ENCODE results near the gene ENPP5.

Gene ENPP5

GRCh38 chr6:46118157-46118556 is 52.6 kb downstream of the ENPP5 start:
- Histone ChIP-seq H3K27ac (ENCODE audit: low read depth in 2 of 2, low read length in 2 of 2) (no peak overlapping the region), H3K27me3 (ENCODE audit: control insufficient read depth in 2 of 2, insufficient read depth in 2 of 2, low read length in 2 of 2) (no peaks in the 10 kb centered on the region), H3K4me1 (ENCODE audit: control insufficient read depth in 2 of 2, insufficient read depth in 2 of 2, low read length in 2 of 2) (peaks cover 0 to 6% of the 10 kb centered on the region in 2 donors), H3K9ac (ENCODE audit: low read depth in 1 of 2, low read length in 2 of 2) (no peak overlapping the region), H3K4me3 (ENCODE audit: low read length in 2 of 2) (no peak overlapping the region), H3K9me3 (ENCODE audit: control insufficient read depth in 2 of 2, low read length in 2 of 2) (no peaks in the 10 kb centered on the region), H3K36me3 (ENCODE audit: control insufficient read depth in 2 of 2, insufficient read depth in 2 of 2, low read length in 2 of 2) (no peaks in the 10 kb centered on the region)

GRCh38 chr6:46116289-46116688 is 54.5 kb downstream of the ENPP5 start:
- Histone ChIP-seq H3K4me1 (ENCODE audit: control insufficient read depth in 2 of 2, insufficient read depth in 2 of 2, low read length in 2 of 2) (peaks cover 0 to 8% of the 10 kb centered on the region in 2 donors), H3K9me3 (ENCODE audit: control insufficient read depth in 2 of 2, low read length in 2 of 2) (no peaks in the 10 kb centered on the region), H3K4me3 (ENCODE audit: low read length in 2 of 2) (no peak overlapping the region), H3K36me3 (ENCODE audit: control insufficient read depth in 2 of 2, insufficient read depth in 2 of 2, low read length in 2 of 2) (no peaks in the 10 kb centered on the region), H3K9ac (ENCODE audit: low read depth in 1 of 2, low read length in 2 of 2) (no peak overlapping the region), H3K27me3 (ENCODE audit: control insufficient read depth in 2 of 2, insufficient read depth in 2 of 2, low read length in 2 of 2) (no peaks in the 10 kb centered on the region), H3K27ac (ENCODE audit: low read depth in 2 of 2, low read length in 2 of 2) (no peak overlapping the region)

GRCh38 chr6:46115634-46116033 is 55.1 kb downstream of the ENPP5 start:
- Histone ChIP-seq H3K4me3 (ENCODE audit: low read length in 2 of 2) (no peak overlapping the region), H3K9me3 (ENCODE audit: control insufficient read depth in 2 of 2, low read length in 2 of 2) (no peaks in the 10 kb centered on the region), H3K27me3 (ENCODE audit: control insufficient read depth in 2 of 2, insufficient read depth in 2 of 2, low read length in 2 of 2) (no peaks in the 10 kb centered on the region), H3K9ac (ENCODE audit: low read depth in 1 of 2, low read length in 2 of 2) (no peak overlapping the region), H3K27ac (ENCODE audit: low read depth in 2 of 2, low read length in 2 of 2) (no peak overlapping the region), H3K36me3 (ENCODE audit: control insufficient read depth in 2 of 2, insufficient read depth in 2 of 2, low read length in 2 of 2) (no peaks in the 10 kb centered on the region), H3K4me1 (ENCODE audit: control insufficient read depth in 2 of 2, insufficient read depth in 2 of 2, low read length in 2 of 2) (peaks cover 0 to 8% of the 10 kb centered on the region in 2 donors)

GRCh38 chr6:46113370-46113769 is 57.4 kb downstream of the ENPP5 start:
- H3K36me3 ChIP-seq (ENCODE audit: control insufficient read depth in 2 of 2, insufficient read depth in 2 of 2, low read length in 2 of 2): no peaks in the 10 kb centered on the region
- peaks cover 0 to 8% of the 10 kb centered on the region in 2 donors for H3K4me1 ChIP-seq (ENCODE audit: control insufficient read depth in 2 of 2, insufficient read depth in 2 of 2, low read length in 2 of 2)
- H3K9ac ChIP-seq (ENCODE audit: low read depth in 1 of 2, low read length in 2 of 2): no peak overlapping the region
- H3K27me3 ChIP-seq (ENCODE audit: control insufficient read depth in 2 of 2, insufficient read depth in 2 of 2, low read length in 2 of 2): no peaks in the 10 kb centered on the region
- no peak overlapping the region for H3K4me3 ChIP-seq (ENCODE audit: low read length in 2 of 2)
- peak overlapping the region in 1 of 2 donors; percentile 36 for H3K27ac ChIP-seq (ENCODE audit: low read depth in 2 of 2, low read length in 2 of 2)
- no peaks in the 10 kb centered on the region for H3K9me3 ChIP-seq (ENCODE audit: control insufficient read depth in 2 of 2, low read length in 2 of 2)
